H1 (cell line): ENCODE results near the gene HCAR2. TPM values are rescaled to one million over a fixed set of nuclear protein-coding genes. Genes with fewer than 3 reads are reported as not detected.

Experiments used
- CTCF ChIA-PET: fragments of 300-600 bp; sonication (Branson Sonifier 250); formaldehyde crosslinking; loops from one replicate; lab custom pipeline; 2021; ENCODE audit not compliant: partially characterized antibody; lab: Charles Lee
- POLR2A ChIA-PET: fragments of 300-600 bp; sonication (Branson Sonifier 250); formaldehyde crosslinking; loops from one replicate; lab custom pipeline; 2021; ENCODE audit warnings: inconsistent platforms; ENCODE audit not compliant: partially characterized antibody; lab: Charles Lee
- DNase-seq, 2 experiments: peaks; one replicate each; pipeline versions ENCODE4 v3.0.0 to v3.0.0-alpha.2; 2010 to 2022; ENCODE audit warnings: low spot score in 2 of 2, low read depth in 1 of 2, mixed read lengths in 1 of 2
- FAIRE-seq: peaks from 2 replicates; lab custom pipeline; 2011; peaks lifted over from hg19 to GRCh38; lab: Jason Lieb, UNC
- H2AFZ ChIP-seq: 2 replicates; pipeline ENCODE4 v1.8.1; 2012; ENCODE audit warnings: low read length, inconsistent platforms
- H2AK5ac ChIP-seq: 2 replicates; pipeline ENCODE4 v1.6.1; 2013; ENCODE audit warnings: low read depth, low read length
- H2BK120ac ChIP-seq: replicated peaks from 2 replicates; pipeline ENCODE3; 2013; ENCODE audit warnings: low read depth, low read length, inconsistent platforms
- H2BK12ac ChIP-seq: 2 replicates; pipeline ENCODE4 v1.6.1; 2013; ENCODE audit warnings: low read depth, low read length
- H2BK15ac ChIP-seq: 2 replicates; pipeline ENCODE4 v1.6.1; 2013; ENCODE audit warnings: low read length
- H2BK20ac ChIP-seq: 2 replicates; pipeline ENCODE4 v1.6.1; 2013; ENCODE audit warnings: low read length
- H2BK5ac ChIP-seq: 2 replicates; pipeline ENCODE4 v1.6.1; 2013; ENCODE audit warnings: low read depth, low read length
- H3K14ac ChIP-seq: 2 replicates; pipeline ENCODE4 v1.6.1; 2013; ENCODE audit warnings: inconsistent platforms; ENCODE audit not compliant: insufficient read length
- H3K18ac ChIP-seq: 2 replicates; pipeline ENCODE4 v1.6.1; 2013; ENCODE audit warnings: low read length; ENCODE audit errors: extremely low read depth
- H3K23ac ChIP-seq: 2 replicates; pipeline ENCODE4 v1.6.1; 2013; ENCODE audit warnings: inconsistent platforms; ENCODE audit not compliant: insufficient read length
- H3K23me2 ChIP-seq: 2 replicates; pipeline ENCODE4 v1.6.1; 2013; ENCODE audit warnings: low read depth, low read length
- H3K27ac ChIP-seq: 2 replicates; pipeline ENCODE4 v1.6.1; 2011; ENCODE audit warnings: low read depth, low read length, inconsistent platforms
- H3K27me3 ChIP-seq, 4 experiments: replicated peaks in 1 of 4; 1 replicate in 1 of 4; 2 replicates in 3 of 4; pipeline versions ENCODE4 v1.6.1 to v1.8.1; 2011 to 2013; ENCODE audit warnings: low read length in 3 of 4, mild to moderate bottlenecking in 3 of 4, inconsistent platforms in 2 of 4, mixed read lengths in 2 of 4, moderate library complexity in 1 of 4; ENCODE audit not compliant: control insufficient read depth in 3 of 4, insufficient read depth in 3 of 4; ENCODE audit errors: extremely low read depth in 1 of 4
- H3K36me3 ChIP-seq, 4 experiments: 2 replicates each; pipeline versions ENCODE4 v1.6.1 to v1.8.1; 2011 to 2013; ENCODE audit warnings: mild to moderate bottlenecking in 4 of 4, low read length in 3 of 4, moderate library complexity in 2 of 4, control low read depth in 1 of 4, inconsistent platforms in 1 of 4; ENCODE audit not compliant: insufficient read depth in 4 of 4, control insufficient read depth in 2 of 4
- H3K4ac ChIP-seq: replicated peaks from 2 replicates; pipeline ENCODE3; 2013; ENCODE audit warnings: low read length, low read depth, mixed read lengths, inconsistent platforms; ENCODE audit not compliant: insufficient read length
- H3K4me1 ChIP-seq, 4 experiments: replicated peaks in 1 of 4; 1 replicate in 1 of 4; 2 replicates in 3 of 4; pipeline versions ENCODE4 v1.6.1 to v1.8.1; 2011 to 2013; ENCODE audit warnings: low read length in 3 of 4, inconsistent platforms in 2 of 4, mixed read lengths in 1 of 4; ENCODE audit not compliant: insufficient read depth in 4 of 4, control insufficient read depth in 3 of 4
- H3K4me2 ChIP-seq, 2 experiments: 2 replicates each; pipeline versions ENCODE4 v1.6.1 to v1.8.1; 2011 to 2013; ENCODE audit warnings: low read depth in 2 of 2, low read length in 2 of 2, control low read depth in 1 of 2, inconsistent platforms in 1 of 2, mild to moderate bottlenecking in 1 of 2; ENCODE audit not compliant: insufficient read depth in 1 of 2
- H3K4me3 ChIP-seq, 4 experiments: fragments of 200-600, 300-600 bp in 1 of 4; sonication (generic), shearing (Covaris generic), sonication (Bioruptor Twin) in 1 of 4; 2 replicates each; pipeline versions ENCODE4 v1.5.1 to v1.8.1; 2011 to 2016; ENCODE audit warnings: low read length in 4 of 4, low read depth in 3 of 4, control low read depth in 2 of 4, inconsistent platforms in 2 of 4, mild to moderate bottlenecking in 2 of 4, mixed read lengths in 1 of 4, moderate library complexity in 1 of 4; ENCODE audit not compliant: insufficient read depth in 2 of 4; ENCODE audit errors: extremely low read depth in 1 of 4
- H3K56ac ChIP-seq: replicated peaks from 2 replicates; pipeline ENCODE3; 2013; ENCODE audit warnings: low read depth, mild to moderate bottlenecking, mixed read lengths, low read length, inconsistent platforms; ENCODE audit not compliant: insufficient read length
- H3K79me1 ChIP-seq: 2 replicates; pipeline ENCODE4 v1.6.1; 2013; ENCODE audit warnings: low read depth, low read length, control low read depth
- H3K79me2 ChIP-seq, 2 experiments: 2 replicates each; pipeline versions ENCODE4 v1.6.1 to v1.8.1; 2012 to 2013; ENCODE audit warnings: low read length in 2 of 2, mild to moderate bottlenecking in 2 of 2, inconsistent platforms in 1 of 2; ENCODE audit not compliant: insufficient read depth in 2 of 2, control insufficient read depth in 1 of 2
- H3K9ac ChIP-seq, 4 experiments: replicated peaks in 1 of 4; 1 replicate in 1 of 4; 2 replicates in 3 of 4; pipeline versions ENCODE4 v1.6.1 to v1.8.1; 2011 to 2013; ENCODE audit warnings: low read depth in 3 of 4, low read length in 3 of 4, control low read depth in 2 of 4, mild to moderate bottlenecking in 2 of 4, moderate library complexity in 2 of 4, inconsistent platforms in 1 of 4; ENCODE audit errors: extremely low read depth in 1 of 4
- H3K9me3 ChIP-seq, 2 experiments: 2 replicates each; pipeline versions ENCODE4 v1.6.1 to v1.8.1; 2012 to 2013; ENCODE audit warnings: mild to moderate bottlenecking in 2 of 2, moderate library complexity in 2 of 2, control low read depth in 1 of 2, inconsistent platforms in 1 of 2, low read depth in 1 of 2, low read length in 1 of 2, mixed read lengths in 1 of 2; ENCODE audit not compliant: insufficient read depth in 2 of 2
- H4K20me1 ChIP-seq, 2 experiments: replicated peaks in 1 of 2; 2 replicates each; pipeline versions ENCODE3 to v1.8.1; 2011 to 2013; ENCODE audit warnings: inconsistent platforms in 2 of 2, low read length in 2 of 2, mild to moderate bottlenecking in 1 of 2; ENCODE audit not compliant: insufficient read depth in 2 of 2, control insufficient read depth in 1 of 2
- H4K5ac ChIP-seq: 2 replicates; pipeline ENCODE4 v1.6.1; 2013; ENCODE audit warnings: low read length, low read depth, mixed read lengths, inconsistent platforms; ENCODE audit not compliant: insufficient read length
- H4K8ac ChIP-seq: 2 replicates; pipeline ENCODE4 v1.8.0; 2013; ENCODE audit warnings: mild to moderate bottlenecking, moderate library complexity, low read length, inconsistent platforms; ENCODE audit not compliant: insufficient read depth; ENCODE audit errors: extremely low read depth
- H4K91ac ChIP-seq: replicated peaks from 2 replicates; pipeline ENCODE3; 2013; ENCODE audit warnings: low read length, mixed read lengths, inconsistent platforms; ENCODE audit not compliant: insufficient read length
- EZH2 ChIP-seq: fragments of 200-600 bp; sonication (generic); IDR thresholded peaks from 2 replicates; pipeline ENCODE4 v1.7.1; 2012; ENCODE audit warnings: low read depth, mild to moderate bottlenecking, moderate library complexity, low read length, inconsistent platforms; ENCODE audit not compliant: severe bottlenecking
- JUND ChIP-seq: IDR thresholded peaks from 2 replicates; pipeline ENCODE4 v1.6.1; 2011; ENCODE audit warnings: mild to moderate bottlenecking, improper control_type of control experiment, low read length
- KDM4A ChIP-seq: IDR thresholded peaks from one replicate; pipeline ENCODE4 v1.7.1; 2012; ENCODE audit warnings: low read depth, mild to moderate bottlenecking, moderate library complexity, low read length, inconsistent platforms; ENCODE audit not compliant: severe bottlenecking
- MAFK ChIP-seq: IDR thresholded peaks from 2 replicates; pipeline ENCODE4 v1.6.1; 2012; ENCODE audit warnings: low read depth, mild to moderate bottlenecking, improper control_type of control experiment, low read length
- MAX ChIP-seq: IDR thresholded peaks from 2 replicates; pipeline ENCODE4 v1.6.1; 2012; ENCODE audit warnings: inconsistent platforms
- POLR2A ChIP-seq, 2 experiments: IDR thresholded peaks; 1 replicate in 1 of 2; 2 replicates in 1 of 2; pipeline ENCODE4 v1.6.1; 2011; ENCODE audit warnings: low read depth in 2 of 2, low read length in 2 of 2, mild to moderate bottlenecking in 2 of 2; ENCODE audit errors: control extremely low read depth in 1 of 2
- RFX5 ChIP-seq: IDR thresholded peaks from 2 replicates; pipeline ENCODE4 v1.6.1; 2011; ENCODE audit warnings: low read depth, low read length, improper control_type of control experiment, borderline replicate concordance
- RXRA ChIP-seq: IDR thresholded peaks from 2 replicates; pipeline ENCODE4 v1.6.1; 2011; ENCODE audit warnings: low read depth, mild to moderate bottlenecking, low read length, moderate library complexity; ENCODE audit not compliant: insufficient read depth
- SAP30 ChIP-seq: fragments of 300-600 bp; sonication (generic); IDR thresholded peaks from 2 replicates; pipeline ENCODE4 v1.7.1; 2012; ENCODE audit warnings: low read length, moderate library complexity, mild to moderate bottlenecking, inconsistent platforms; ENCODE audit not compliant: insufficient read depth, insufficient replicate concordance
- SUZ12 ChIP-seq: fragments of 200-600 bp; sonication (generic); IDR thresholded peaks from 2 replicates; pipeline ENCODE4 v1.6.1; 2012; ENCODE audit warnings: mild to moderate bottlenecking, inconsistent platforms, low read length, moderate library complexity, mixed read lengths
- TAF7 ChIP-seq: optimal IDR thresholded peaks from 2 replicates; pipeline ENCODE3; 2011; ENCODE audit warnings: low read depth, mild to moderate bottlenecking, inconsistent platforms, low read length, moderate library complexity, borderline replicate concordance
- TBP ChIP-seq: IDR thresholded peaks from 2 replicates; pipeline ENCODE4 v1.6.1; 2011; ENCODE audit warnings: low read depth, low read length, improper control_type of control experiment
- USF2 ChIP-seq: IDR thresholded peaks from 2 replicates; pipeline ENCODE4 v1.6.1; 2011; ENCODE audit warnings: low read length, improper control_type of control experiment
- WGBS, 2 experiments: shearing (Covaris generic) in 1 of 2; methylation state at CpG; one replicate each; pipeline versions ENCODE4 v1.1.6 to v1.1.7; 2013 to 2015; ENCODE audit warnings: low lambda C conversion rate in 2 of 2, mixed read lengths in 2 of 2, inconsistent platforms in 1 of 2, low coverage in 1 of 2, missing lambda C conversion rate in 1 of 2; ENCODE audit not compliant: insufficient replicate concordance in 2 of 2, insufficient coverage in 1 of 2, insufficient read length in 1 of 2; ENCODE audit errors: extremely low coverage in 1 of 2, missing lambda C conversion rate in 1 of 2; 5-methylcytosine and 5-hydroxymethylcytosine counted together
- polyA plus RNA-seq, 7 experiments: library from polyadenylated mRNA; depleted of rRNA in 3 of 7; stranded (reverse) in 5 of 7; unstranded in 2 of 7; fragments of >200 nt in 5 of 7; fragments of 200-250 nt in 2 of 7; gene quantifications; 1 replicate in 5 of 7; 2 replicates in 1 of 7; 4 replicates in 1 of 7; pipeline versions ENCODE4 v1.2.1 to v1.2.3, GENCODE V29; 2011 to 2013; ENCODE audit warnings: missing spikeins in 2 of 7, mixed read lengths in 2 of 7
- total RNA-seq: library from RNA; stranded (reverse); fragmentation: NEBNext Ultra II Directional; extraction: Animal tissue kit (Norgen Biotek cat#: 25700); gene quantifications from 2 replicates; pipeline ENCODE4 v1.2.1, GENCODE V29; 2021

The HCAR2 gene
- total and polyA plus RNA-seq, 2 of the 8 experiments (the other 6 are each of a cell fraction or from before 2014, with no cell fraction given): not detected

- no peaks in the 10 kb centered on the region for H3K36me3 ChIP-seq
- TF ChIP-seq MAX: no peak
- TF ChIP-seq USF2: no peak
- no peak for TF ChIP-seq SUZ12
- TF ChIP-seq MAFK: no peak
- no peak for TF ChIP-seq TAF7
- no peak for TF ChIP-seq KDM4A
- no peak for TF ChIP-seq RFX5
- no peak for TF ChIP-seq TBP
- no peak for TF ChIP-seq POLR2A (IDR thresholded peaks at IDR 0.05; ENCODE audit: control extremely low read depth in 1 of 2, low read depth in 2 of 2, low read length in 2 of 2)
- no peak for TF ChIP-seq JUND
- TF ChIP-seq EZH2: no peak
- TF ChIP-seq SAP30: no peak
- TF ChIP-seq RXRA: no peak
These were observed 11.6 kb downstream of the HCAR2 start for GRCh38 chr12:122691566-122691965.

More at GRCh38 chr12:122691566-122691965, 11.6 kb downstream of the HCAR2 start:
- H2BK12ac ChIP-seq: no peak overlapping the region
- ChIA-PET POLR2A (interaction anchor here (1.1 kb wide), 1 partner anchor 164 kb away, joined by 3 read pairs; the partner anchor contains the start of genes KNTC1 and RSRC2), CTCF (interaction anchor here (0.6 to 1.7 kb wide), 6 partner anchors 9 to 306 kb away, joined by 3 to 6 read pairs (median 3); no protein-coding TSS in a partner anchor)
- no peak overlapping the region for H3K14ac ChIP-seq
- H3K56ac ChIP-seq: no peak overlapping the region
- H2BK15ac ChIP-seq: no peak overlapping the region
- no peak overlapping the region for H4K5ac ChIP-seq
- no peak overlapping the region for H3K9ac ChIP-seq
- H2AK5ac ChIP-seq: no peak overlapping the region
- no peaks in the 10 kb centered on the region for H4K20me1 ChIP-seq
- no peak overlapping the region for H3K18ac ChIP-seq
- no peaks in the 10 kb centered on the region for H3K23me2 ChIP-seq
- 92% methylated on average over 3 of the region's 3 CpGs; no CpG with 5 or more reads in 1 of the 2 experiments for WGBS, 2 experiments
- no peak for DNase-seq
- no peak overlapping the region for H3K27ac ChIP-seq
- FAIRE-seq: no peak
- no peak overlapping the region for H3K4ac ChIP-seq
- no peak overlapping the region for H2AFZ ChIP-seq
- no peaks in the 10 kb centered on the region for H3K27me3 ChIP-seq
- H4K91ac ChIP-seq: no peak overlapping the region
- H4K8ac ChIP-seq: no peak overlapping the region
- H3K4me3 ChIP-seq: no peak overlapping the region
- H2BK20ac ChIP-seq: no peak overlapping the region
- no peaks in the 10 kb centered on the region for H3K79me2 ChIP-seq
- no peaks in the 10 kb centered on the region for H3K9me3 ChIP-seq
- H3K23ac ChIP-seq: no peak overlapping the region
- H3K4me1 ChIP-seq: no peaks in the 10 kb centered on the region
- H2BK5ac ChIP-seq: no peak overlapping the region
- no peak overlapping the region for H2BK120ac ChIP-seq
- H3K79me1 ChIP-seq: no peaks in the 10 kb centered on the region
- H3K4me2 ChIP-seq: no peak overlapping the region
